PC-3 (cell line): ENCODE results near the gene STAT4.

Source experiments
- EZH2 ChIP-seq: fragments of 300-600 bp; sonication (generic); IDR thresholded peaks from one replicate; pipeline ENCODE4 v1.6.1; 2017; ENCODE audit warnings: antibody characterized with exemption, mild to moderate bottlenecking, low read length; ENCODE audit not compliant: unreplicated experiment
- EZH2phosphoT487 ChIP-seq: fragments of 300-600 bp; sonication (generic); IDR thresholded peaks from 2 replicates; pipeline ENCODE4 v1.6.1; 2018; ENCODE audit warnings: mild to moderate bottlenecking, antibody characterized with exemption, low read length, borderline replicate concordance
- TF ChIP-seq, protein P1 (sequence below): fragments of 300-600 bp; sonication (generic); conservative IDR thresholded peaks from 2 replicates; pipeline ENCODE4 v1.5.1; 2017; ENCODE audit warnings: antibody characterized with exemption, low read depth, mild to moderate bottlenecking, low read length

DNA sequence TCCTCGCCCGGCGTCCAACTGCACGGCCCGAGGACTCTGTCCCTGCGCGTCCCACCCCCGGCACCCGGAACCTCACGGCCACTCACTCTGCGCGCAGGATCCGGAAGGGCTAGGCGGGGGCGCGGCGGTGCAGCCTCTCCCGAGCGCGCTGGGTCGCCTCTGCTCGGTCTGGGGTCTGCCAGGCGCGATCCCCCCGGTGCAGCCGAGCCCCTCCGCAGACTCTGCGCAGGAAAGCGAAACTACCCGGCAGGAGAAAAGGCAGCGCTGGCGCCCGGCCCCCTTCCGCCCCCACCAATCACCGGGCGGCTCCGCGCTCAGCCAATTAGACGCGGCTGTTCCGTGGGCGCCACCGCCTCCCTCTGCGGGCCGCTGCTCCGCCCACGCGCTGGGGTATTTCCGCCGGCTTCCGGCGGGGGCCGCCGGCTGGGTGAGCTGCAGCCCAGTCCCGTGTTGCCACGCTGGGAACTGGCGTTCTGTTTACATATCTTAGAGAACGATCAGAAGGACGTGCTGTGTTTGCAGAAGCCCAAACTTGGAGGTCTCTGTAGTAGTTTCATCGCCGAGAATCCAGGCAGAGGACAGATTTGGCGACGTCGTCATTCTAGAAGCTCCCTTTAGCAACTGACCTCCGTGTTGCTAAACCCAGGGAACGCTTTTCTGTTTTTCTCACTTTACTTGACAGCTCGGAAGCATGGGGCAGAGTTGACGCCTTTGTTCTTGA lies 136.7 kb downstream of the STAT4 start, which contains the start of gene STAT1:
- TF ChIP-seq, protein P1, sequence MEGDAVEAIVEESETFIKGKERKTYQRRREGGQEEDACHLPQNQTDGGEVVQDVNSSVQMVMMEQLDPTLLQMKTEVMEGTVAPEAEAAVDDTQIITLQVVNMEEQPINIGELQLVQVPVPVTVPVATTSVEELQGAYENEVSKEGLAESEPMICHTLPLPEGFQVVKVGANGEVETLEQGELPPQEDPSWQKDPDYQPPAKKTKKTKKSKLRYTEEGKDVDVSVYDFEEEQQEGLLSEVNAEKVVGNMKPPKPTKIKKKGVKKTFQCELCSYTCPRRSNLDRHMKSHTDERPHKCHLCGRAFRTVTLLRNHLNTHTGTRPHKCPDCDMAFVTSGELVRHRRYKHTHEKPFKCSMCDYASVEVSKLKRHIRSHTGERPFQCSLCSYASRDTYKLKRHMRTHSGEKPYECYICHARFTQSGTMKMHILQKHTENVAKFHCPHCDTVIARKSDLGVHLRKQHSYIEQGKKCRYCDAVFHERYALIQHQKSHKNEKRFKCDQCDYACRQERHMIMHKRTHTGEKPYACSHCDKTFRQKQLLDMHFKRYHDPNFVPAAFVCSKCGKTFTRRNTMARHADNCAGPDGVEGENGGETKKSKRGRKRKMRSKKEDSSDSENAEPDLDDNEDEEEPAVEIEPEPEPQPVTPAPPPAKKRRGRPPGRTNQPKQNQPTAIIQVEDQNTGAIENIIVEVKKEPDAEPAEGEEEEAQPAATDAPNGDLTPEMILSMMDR, result no peak
- TF ChIP-seq EZH2 (no peak), EZH2phosphoT487 (no peak)
